ENCODE results near the gene EVC. TPM values are rescaled to one million over a fixed set of nuclear protein-coding genes. Genes with fewer than 3 reads are reported as not detected.

EVC gene
- total RNA-seq, 1 experiment from 2014 or later: 29.0 TPM

DNA sequence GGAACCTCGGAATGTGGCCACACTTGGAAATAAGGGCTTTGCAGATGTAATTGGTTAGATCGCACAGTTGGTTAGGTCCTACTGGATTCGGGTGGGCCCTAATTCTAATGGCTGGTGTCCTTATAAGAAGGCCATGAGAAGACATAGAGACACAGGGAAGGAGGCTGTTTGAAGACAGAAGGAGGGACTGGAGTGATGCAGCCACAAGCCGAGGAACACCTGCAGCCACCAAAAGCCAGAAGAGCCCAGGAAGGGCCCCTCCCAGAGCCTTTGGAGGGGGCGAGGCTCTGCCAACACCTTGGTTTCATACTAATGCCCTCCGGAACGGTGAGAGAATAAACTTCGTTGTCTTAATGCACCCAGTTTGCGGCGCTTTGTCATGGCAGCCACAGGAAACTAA lies 47.0 kb downstream of the EVC start:
- CTCF ChIA-PET: interaction anchor here (0.5 to 2.7 kb wide), 4 partner anchors 28 to 299 kb away, joined by 3 to 14 read pairs (median 4); no protein-coding TSS in a partner anchor
- POLR2A ChIA-PET: interaction anchor here (1.0 to 2.5 kb wide), 3 partner anchors 15 to 28 kb away, joined by 3 to 10 read pairs (median 3); no protein-coding TSS in a partner anchor
- Mint-ChIP-seq H3K9me3 (ENCODE audit: unreplicated experiment) (no peaks in the 10 kb centered on the region), H3K4me3 (ENCODE audit: unreplicated experiment) (no peak overlapping the region), H3K4me1 (ENCODE audit: insufficient read depth, unreplicated experiment) (peaks cover 28% of the 10 kb centered on the region), H3K27ac (ENCODE audit: low read depth, unreplicated experiment) (peak overlapping the region; percentile 86), H3K27me3 (ENCODE audit: insufficient read depth, unreplicated experiment) (no peaks in the 10 kb centered on the region), H3K36me3 (ENCODE audit: insufficient read depth, unreplicated experiment) (peaks cover 31% of the 10 kb centered on the region)
- intact Hi-C loops (cut with micrococcal nuclease): loop anchor here (1.0 to 2.0 kb wide), 2 partner anchors 29 to 46 kb away; no protein-coding TSS in a partner anchor
- TF ChIP-seq, protein P1, sequence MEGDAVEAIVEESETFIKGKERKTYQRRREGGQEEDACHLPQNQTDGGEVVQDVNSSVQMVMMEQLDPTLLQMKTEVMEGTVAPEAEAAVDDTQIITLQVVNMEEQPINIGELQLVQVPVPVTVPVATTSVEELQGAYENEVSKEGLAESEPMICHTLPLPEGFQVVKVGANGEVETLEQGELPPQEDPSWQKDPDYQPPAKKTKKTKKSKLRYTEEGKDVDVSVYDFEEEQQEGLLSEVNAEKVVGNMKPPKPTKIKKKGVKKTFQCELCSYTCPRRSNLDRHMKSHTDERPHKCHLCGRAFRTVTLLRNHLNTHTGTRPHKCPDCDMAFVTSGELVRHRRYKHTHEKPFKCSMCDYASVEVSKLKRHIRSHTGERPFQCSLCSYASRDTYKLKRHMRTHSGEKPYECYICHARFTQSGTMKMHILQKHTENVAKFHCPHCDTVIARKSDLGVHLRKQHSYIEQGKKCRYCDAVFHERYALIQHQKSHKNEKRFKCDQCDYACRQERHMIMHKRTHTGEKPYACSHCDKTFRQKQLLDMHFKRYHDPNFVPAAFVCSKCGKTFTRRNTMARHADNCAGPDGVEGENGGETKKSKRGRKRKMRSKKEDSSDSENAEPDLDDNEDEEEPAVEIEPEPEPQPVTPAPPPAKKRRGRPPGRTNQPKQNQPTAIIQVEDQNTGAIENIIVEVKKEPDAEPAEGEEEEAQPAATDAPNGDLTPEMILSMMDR (IDR thresholded peaks at IDR 0.05; ENCODE audit: unreplicated experiment): no peak
- no peak for DNase-seq (ENCODE audit: unreplicated experiment)
- no TSS peak for BruUV-seq (replicated peaks)

DNA sequence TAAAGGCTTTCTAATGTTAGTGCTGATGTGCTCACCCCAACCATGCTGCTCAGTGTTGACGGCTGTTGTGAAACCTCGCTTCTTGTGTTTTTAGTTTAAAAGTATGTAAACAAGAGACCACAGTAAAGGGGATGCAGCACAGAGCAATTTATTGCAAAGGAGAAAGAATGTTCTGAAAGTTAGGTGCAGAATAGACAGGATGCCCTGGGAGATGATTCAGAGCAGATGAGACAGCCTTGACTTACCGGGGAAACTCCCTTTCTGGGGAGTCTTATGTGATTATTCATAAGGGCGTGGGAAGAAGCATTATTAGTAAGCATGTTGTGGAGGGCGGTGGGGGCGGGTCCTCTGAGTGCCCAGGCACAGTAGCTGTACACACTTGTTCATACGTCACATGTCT lies 47.7 kb downstream of the EVC start:
- DNase-seq (ENCODE audit: unreplicated experiment): peak; percentile 94
- ChIA-PET POLR2A (interaction anchor here (1.0 to 2.7 kb wide), 4 partner anchors 11 to 28 kb away, joined by 3 to 10 read pairs (median 6); no protein-coding TSS in a partner anchor), CTCF (interaction anchor here (0.8 to 2.7 kb wide), 3 partner anchors 28 to 35 kb away, joined by 3 to 14 read pairs (median 5); no protein-coding TSS in a partner anchor)
- peak overlapping the region; percentile 86 for H3K27ac Mint-ChIP-seq (ENCODE audit: low read depth, unreplicated experiment)
- peaks cover 27% of the 10 kb centered on the region for H3K4me1 Mint-ChIP-seq (ENCODE audit: insufficient read depth, unreplicated experiment)
- H3K27me3 Mint-ChIP-seq (ENCODE audit: insufficient read depth, unreplicated experiment): no peaks in the 10 kb centered on the region
- no peaks in the 10 kb centered on the region for H3K9me3 Mint-ChIP-seq (ENCODE audit: unreplicated experiment)
- no TSS peak for BruUV-seq (replicated peaks)
- peaks cover 30% of the 10 kb centered on the region for H3K36me3 Mint-ChIP-seq (ENCODE audit: insufficient read depth, unreplicated experiment)
- intact Hi-C loops (cut with micrococcal nuclease): loop anchor here (1.0 to 2.0 kb wide), 2 partner anchors 28 to 46 kb away; no protein-coding TSS in a partner anchor
- H3K4me3 Mint-ChIP-seq (ENCODE audit: unreplicated experiment): no peak overlapping the region
- TF ChIP-seq, protein P1 (IDR thresholded peaks at IDR 0.05; ENCODE audit: unreplicated experiment): no peak

DNA sequence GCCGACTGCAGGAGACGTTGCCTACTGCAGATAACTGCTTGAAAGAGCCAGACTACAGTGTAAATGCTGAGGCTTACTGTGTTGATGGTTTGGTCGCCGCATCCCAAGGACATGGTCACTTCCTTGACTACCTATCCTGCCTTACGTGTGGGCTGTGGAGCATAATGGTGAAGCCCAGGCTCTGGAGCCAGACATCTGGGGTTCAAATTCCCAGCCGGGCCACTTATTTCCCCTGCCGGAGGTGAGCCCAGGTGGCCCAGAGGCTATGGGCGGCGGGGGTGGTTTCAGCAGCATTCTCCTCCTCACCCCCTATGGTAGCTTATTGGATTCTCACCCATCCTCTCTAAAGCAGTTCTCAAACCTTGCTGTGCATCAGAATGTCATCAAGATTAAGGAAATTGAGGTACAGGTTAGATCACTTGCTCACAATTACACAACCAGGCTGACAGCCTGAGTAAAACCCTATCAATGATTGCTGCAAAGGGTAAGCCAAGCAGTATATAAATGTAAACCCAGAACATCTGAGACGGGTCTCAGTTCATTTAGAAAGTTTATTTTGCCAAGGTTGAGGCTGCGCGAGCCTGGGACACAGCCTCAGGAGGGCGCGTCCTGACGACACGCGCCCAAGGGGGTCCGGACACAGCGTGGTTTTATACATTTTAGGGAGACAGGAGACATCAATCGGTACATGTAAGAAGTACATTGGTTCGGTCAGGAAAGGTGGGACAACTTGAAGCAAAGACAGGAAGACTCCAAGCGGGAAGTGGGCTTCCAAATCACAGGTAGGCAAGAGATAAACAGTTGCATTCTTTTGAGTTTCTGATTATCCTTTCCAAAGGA lies 48.5 kb downstream of the EVC start:
- no TSS peak for BruUV-seq (replicated peaks)
- Mint-ChIP-seq H3K36me3 (ENCODE audit: insufficient read depth, unreplicated experiment) (peaks cover 25% of the 10 kb centered on the region), H3K27ac (ENCODE audit: low read depth, unreplicated experiment) (peak overlapping the region; percentile 86), H3K4me1 (ENCODE audit: insufficient read depth, unreplicated experiment) (peaks cover 21% of the 10 kb centered on the region), H3K4me3 (ENCODE audit: unreplicated experiment) (no peak overlapping the region), H3K27me3 (ENCODE audit: insufficient read depth, unreplicated experiment) (no peaks in the 10 kb centered on the region), H3K9me3 (ENCODE audit: unreplicated experiment) (no peaks in the 10 kb centered on the region)
- intact Hi-C loops (cut with micrococcal nuclease): loop anchor here (2.0 kb wide), 1 partner anchor 27 kb away; no protein-coding TSS in a partner anchor
- ChIA-PET CTCF (interaction anchor here (1.1 to 2.7 kb wide), 2 partner anchors 15 to 31 kb away, joined by 3 to 14 read pairs; no protein-coding TSS in a partner anchor), POLR2A (interaction anchor here (1.3 to 2.7 kb wide), 4 partner anchors 10 to 27 kb away, joined by 3 to 10 read pairs (median 6); no protein-coding TSS in a partner anchor)
- DNase-seq (ENCODE audit: unreplicated experiment): no peak
- TF ChIP-seq, protein P1 (IDR thresholded peaks at IDR 0.05; ENCODE audit: unreplicated experiment): no peak

DNA sequence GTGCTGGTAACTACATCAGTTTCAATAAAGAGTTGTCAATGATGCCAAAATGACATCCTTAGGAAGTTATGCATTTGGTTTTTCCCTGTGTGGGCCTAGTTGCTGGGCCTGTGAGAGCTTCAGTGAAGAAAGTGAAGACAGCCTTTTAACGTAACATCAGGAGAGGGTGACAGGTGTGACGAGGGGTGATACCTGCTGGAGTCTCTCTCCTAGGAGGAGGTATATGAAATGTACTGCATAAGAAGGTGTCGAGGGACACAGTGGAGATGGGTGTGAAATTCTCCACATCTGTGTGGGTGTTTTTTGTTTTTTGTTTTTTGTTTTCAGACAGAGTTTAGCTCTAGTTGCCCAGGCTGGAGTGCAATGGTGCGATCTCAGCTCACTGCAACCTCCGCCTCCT lies 49.2 kb downstream of the EVC start:
- CTCF ChIA-PET: interaction anchor here (0.6 to 1.1 kb wide), 3 partner anchors 15 to 539 kb away, joined by 3 read pairs; no protein-coding TSS in a partner anchor
- no peak for DNase-seq (ENCODE audit: unreplicated experiment)
- Mint-ChIP-seq H3K4me1 (ENCODE audit: insufficient read depth, unreplicated experiment) (peaks cover 20% of the 10 kb centered on the region), H3K4me3 (ENCODE audit: unreplicated experiment) (no peak overlapping the region), H3K9me3 (ENCODE audit: unreplicated experiment) (no peaks in the 10 kb centered on the region), H3K36me3 (ENCODE audit: insufficient read depth, unreplicated experiment) (peaks cover 25% of the 10 kb centered on the region), H3K27ac (ENCODE audit: low read depth, unreplicated experiment) (peak overlapping the region; percentile 86), H3K27me3 (ENCODE audit: insufficient read depth, unreplicated experiment) (no peaks in the 10 kb centered on the region)
- POLR2A ChIA-PET: interaction anchor here (0.7 to 2.7 kb wide), 4 partner anchors 10 to 53 kb away, joined by 3 to 10 read pairs (median 6); no protein-coding TSS in a partner anchor
- TF ChIP-seq, protein P1 (IDR thresholded peaks at IDR 0.05; ENCODE audit: unreplicated experiment): no peak
- intact Hi-C loops (cut with micrococcal nuclease): no loop called here
- BruUV-seq (replicated peaks): no TSS peak
